Inflammatory macrophage treated with lipopolysaccharide for 1 hour (primary cell): ENCODE measurements around the gene KIAA0513.

Experiments
- DNase-seq, 2 donors: peaks; one replicate each; pipeline ENCODE4 v3.0.0-alpha.2; 2020 to 2022

Gene KIAA0513

DNA sequence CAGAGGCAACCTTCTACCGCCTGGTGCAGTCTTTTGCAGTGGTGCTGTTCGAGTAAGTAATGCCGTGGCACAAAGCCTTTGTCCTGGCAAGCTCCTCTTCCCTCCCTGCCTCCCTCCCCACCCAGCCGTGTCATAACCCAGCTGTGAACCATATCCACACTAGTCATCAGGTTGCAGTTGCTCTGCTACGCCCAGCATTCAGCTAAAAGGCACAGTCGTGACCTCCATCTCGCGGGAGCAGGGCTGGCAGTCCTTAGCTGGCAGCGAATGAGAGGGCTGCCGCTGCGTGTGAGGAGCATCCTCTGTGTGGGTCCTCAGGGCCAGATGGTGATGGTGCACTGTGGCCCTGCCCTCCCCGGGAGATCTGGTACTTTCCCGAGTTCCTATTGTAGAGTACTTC lies 45.4 kb downstream of the KIAA0513 start:
- DNase-seq = no peak

DNA sequence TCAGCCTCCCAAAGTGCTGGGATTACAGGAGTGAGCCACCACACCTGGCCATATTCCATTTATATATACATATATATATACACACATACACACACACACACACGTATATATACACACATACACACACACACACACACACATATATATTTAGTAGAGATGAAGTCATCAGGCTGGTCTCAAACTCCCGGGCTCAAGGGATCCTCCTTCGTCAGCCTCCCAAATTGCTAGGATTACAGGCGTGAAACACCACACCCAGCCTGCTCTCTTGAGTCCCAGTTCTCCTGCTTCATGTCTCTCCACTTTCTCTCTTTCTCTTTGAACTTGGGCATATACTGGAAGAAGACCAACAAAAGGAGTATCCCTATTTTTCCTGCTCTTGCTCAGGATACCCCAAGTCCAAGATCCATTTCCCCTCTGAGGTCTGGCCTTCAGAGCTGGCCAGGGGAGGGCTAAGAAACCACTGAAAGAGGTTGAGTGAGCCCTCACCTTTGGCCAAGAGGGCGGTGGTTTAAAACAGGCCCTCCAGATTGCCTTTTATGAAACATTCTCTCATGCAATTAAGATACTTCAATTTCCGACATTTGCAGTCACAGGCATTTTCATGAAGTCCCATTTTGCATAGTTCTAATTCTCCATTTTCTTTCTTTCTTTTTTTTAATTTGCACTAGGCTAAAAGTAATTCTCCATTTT lies 46.8 kb downstream of the KIAA0513 start:
- DNase-seq = no peak

DNA sequence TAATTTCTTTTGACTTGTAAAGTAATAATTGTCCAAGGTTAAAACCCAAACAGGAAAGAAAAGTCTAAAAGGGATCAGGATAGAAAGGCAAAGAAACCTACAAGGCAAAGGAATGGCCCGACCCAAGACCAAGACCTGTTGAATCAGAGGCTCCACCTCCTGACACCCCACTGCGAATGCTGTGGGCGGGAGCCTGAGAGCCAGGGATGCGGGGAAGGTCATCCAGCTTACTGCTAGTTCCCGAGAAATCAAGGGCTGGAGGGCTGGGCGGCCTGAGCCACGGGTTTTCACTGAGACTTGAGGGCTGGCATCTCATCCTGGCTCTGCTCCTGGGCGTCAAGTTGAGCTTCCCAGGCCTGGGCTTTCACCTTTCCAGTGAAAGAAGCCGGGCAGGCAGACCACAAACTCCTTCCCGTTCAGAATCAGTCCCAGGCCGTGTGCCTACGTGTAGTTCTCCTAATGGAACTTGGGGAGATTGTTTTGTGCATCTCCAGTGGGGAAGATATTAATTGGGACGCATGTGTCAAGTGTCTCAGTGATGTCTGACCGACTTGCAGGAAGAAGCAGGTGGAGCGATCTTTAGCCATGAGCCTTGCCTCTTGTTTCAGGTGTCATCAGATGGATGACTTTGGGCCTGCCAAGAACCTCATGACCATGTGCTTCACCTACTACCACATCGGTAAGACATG lies 47.8 kb downstream of the KIAA0513 start:
- no peak for DNase-seq

DNA sequence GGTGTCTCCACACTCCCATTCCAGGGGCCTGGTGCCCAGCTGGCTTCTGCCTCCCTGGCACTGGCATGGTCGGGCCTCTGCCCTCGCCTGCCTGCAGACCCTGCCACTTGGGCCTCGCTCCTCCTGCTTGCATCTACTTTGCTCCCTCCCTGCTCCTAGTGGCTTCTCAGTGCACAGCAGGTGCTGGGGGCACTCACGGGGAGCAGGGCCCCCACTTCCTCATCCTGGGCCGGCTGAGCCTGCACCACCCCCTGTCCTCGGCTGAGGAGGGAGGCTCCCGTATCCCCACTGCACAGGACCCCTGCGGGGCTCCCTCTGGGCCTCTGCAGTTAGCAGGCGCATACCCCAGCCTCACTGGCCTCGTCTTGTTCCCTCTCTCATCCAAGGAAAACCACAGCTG lies 49.4 kb downstream of the KIAA0513 start:
- no peak for DNase-seq

DNA sequence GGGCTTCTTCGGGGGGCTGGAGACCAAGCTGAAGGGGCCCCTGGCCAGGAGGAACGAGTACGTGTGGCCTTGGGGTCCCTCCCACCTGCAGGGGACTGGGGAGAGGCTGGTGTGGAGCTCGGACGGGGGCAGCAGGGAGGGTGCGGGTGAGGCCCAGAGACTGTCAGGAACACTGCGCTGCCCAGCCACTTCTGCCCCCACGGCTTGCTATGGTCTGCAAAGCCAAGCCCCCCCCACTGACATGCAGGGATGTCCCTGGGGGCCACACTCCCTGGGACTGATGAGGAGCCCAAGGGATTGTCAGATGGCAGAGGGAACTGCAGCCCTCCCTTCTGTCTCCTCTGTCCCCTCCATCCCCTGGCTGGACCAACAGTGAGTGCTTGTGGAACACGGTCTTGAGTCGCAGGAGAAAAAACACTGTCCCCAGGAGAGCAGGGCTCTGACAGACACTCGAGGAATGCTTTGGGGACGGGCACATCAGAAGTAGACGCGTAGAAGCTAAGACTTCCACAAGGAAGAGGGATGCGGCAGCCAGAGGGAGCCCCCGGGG lies 50.1 kb downstream of the KIAA0513 start:
- DNase-seq = no peak

DNA sequence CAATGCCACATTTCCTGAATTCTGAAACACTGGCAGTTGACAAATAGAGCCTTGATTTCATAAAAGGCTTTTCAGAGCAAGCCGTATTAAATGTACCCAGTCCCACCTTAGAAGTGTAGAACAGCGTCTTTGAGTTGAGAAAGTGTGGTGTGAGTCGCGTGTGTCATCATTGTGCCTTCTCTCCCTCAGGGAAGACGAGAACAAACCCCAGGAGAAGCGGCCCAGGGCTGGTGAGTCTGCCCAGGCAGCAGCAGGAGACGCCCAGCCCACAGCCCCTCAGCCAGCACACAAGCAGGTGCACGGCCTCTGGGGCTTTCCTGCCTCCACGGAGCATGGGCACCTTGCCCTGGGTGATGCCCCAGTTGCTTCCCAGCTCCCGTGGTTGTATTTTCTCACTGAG lies 50.6 kb downstream of the KIAA0513 start:
- DNase-seq = peak in 1 of 2 donors; percentile 16

DNA sequence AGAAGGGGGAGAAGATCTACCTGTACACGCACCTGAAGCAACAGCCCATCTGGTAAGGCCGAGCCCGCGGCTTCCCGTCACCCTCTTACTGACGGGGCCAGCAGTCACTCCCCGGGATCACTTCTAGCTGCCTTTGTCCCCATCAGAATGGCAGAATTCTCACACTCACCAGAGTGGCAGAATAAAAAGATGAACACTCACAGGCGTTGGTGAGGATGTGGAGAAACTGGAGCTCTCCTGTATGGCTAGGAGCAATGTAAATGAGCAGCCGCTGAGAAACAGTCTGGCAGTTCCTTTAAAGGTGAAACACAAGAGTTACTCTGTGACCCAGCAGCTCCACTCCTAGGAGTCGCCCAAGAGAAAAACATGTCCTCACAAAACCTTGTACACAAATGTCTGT lies 51.4 kb downstream of the KIAA0513 start:
- no peak for DNase-seq

DNA sequence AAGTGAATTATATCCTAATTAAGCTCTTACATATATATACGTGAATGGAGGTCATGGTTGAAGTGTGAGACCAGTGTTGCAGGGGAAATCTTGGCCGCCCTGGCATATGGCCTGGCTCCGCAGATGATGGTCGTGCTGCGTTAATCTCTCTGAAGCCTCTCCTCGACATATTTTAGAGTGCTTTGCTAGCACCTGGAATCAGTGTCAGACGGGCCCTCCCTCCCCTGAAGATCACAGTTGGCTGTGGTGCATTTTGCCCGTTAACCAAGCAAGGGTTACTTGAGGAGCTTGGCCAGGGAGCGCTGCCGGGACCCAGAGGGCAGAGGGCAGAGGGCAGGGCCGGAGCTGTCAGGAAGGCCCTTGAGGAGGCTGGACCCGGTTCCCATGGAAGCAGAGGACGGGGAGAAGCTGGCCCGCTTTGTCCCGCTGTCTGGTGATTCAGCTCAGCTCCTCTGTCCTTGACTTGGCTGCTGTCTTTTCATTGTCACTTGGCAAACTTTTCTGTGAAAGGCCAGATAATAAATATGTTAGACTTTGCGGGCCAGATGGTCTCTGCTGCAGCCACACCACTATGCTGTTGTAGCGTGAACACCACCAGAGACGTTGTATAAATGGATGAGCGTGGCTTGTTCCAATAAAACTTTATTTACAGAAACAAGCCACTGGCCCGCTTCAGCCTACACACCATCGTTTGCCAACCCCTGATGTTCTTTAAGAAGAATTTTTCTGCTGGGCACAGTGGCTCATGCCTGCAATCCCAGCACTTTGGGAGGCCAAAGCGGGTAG lies 52.4 kb downstream of the KIAA0513 start:
- no peak for DNase-seq

DNA sequence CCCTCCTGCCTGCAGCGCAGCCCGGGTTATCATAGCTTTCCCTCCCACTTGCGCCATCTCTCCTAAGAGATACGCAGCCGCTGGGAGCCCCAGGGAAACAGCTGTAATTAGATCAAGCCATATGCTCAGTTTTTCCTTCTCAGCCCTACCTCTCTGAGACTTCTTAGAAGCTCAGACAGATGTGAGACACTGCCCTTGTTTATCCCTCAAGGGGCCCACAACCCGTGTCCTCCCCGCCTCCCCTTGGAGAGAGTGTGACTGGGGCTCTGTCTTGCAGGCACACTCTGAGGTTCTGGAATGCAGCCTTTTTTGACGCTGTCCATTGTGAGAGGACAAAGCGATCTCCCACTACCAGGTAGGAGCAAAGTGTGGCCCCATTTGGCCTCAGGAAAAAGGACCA lies 53.4 kb downstream of the KIAA0513 start:
- no peak for DNase-seq

DNA sequence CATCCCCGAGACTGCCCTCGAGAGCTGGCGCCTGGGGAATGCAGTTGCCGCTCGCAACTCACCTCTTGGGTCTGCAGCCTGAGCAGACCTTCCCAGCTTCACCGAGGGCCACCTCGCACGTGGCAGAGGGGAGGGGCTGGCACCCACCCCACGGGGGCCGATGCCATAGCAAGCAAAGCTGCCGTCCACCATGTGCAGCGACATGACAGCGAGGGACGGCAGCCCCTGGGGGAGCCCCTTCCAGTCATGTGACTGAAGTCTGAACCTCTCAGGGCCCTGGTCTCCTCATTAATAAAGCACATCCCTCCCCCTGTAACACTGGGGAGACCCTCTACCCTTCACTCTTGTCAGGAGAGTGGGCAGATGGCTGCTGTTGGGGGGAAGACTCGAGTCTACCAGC lies 54.2 kb downstream of the KIAA0513 start:
- no peak for DNase-seq

DNA sequence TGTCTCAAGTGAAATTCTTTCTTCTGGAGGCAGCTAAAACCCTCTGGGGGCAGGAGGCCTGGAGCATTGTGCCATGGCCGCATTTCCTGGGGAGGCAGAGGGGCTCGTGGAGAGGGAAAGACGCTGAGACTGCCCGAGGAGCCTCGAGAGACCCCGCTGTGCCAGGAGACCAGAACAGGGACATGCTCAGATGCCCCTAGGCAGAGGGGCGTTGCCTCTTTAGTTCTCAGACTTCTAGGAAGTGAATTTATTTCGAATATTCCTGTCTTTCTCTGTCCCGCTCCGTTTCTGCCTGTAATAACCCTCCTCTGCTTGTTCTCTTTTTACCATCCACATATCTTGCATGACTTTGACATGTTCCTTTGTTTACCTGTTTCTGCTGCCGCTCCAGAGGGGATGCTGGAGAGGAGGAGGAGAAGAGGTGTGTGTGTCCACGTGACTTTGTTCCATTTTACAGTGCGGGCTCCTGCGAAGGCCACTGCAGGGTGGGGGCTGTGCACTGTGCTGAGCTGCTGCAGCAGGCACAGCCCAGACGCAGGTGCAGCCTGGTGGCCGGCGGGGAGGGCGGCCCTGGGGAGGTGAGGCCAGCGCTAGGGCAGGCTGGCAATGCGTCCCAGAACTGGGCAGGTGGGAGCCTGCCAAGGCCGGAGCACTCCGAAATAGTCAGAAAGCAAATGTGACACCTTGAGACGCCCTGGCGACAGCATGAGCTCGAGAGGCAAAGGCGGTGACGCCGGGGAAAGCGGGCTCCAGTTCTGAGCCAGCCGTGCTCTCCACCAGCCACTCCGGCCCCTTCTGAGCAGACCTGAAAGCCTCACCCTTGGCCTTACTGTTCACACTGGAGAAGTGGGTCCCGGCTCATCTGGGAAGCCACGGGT lies 54.8 kb downstream of the KIAA0513 start:
- no peak for DNase-seq

DNA sequence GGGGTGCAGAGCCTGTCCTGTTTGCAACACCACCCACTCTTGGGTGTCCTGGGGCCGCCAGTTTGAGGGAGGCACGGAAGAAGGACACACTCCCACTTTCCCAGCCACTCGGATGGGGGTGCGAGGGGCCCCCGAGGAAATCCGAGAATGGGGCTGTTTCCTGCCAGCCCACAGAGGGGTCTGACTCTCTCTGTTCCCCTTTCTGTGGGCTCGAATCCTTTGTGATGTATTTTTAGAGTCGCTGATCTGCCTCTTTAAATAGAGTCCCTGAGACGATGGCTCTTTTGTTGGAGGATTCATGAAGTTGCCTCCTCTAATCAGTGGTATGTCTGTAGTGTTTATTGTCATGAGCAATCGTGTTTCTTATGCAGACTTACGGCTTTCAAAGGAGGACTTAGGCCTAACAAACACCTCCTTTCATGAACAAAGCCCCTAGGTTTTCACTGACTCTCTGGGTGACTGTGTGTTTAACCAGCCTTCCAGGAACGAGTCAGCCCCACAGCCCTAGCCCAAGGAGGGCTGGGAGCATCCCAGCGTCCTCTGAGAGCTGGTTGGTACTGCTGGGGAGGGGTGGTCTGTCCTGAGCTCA lies 55.5 kb downstream of the KIAA0513 start:
- no peak for DNase-seq

DNA sequence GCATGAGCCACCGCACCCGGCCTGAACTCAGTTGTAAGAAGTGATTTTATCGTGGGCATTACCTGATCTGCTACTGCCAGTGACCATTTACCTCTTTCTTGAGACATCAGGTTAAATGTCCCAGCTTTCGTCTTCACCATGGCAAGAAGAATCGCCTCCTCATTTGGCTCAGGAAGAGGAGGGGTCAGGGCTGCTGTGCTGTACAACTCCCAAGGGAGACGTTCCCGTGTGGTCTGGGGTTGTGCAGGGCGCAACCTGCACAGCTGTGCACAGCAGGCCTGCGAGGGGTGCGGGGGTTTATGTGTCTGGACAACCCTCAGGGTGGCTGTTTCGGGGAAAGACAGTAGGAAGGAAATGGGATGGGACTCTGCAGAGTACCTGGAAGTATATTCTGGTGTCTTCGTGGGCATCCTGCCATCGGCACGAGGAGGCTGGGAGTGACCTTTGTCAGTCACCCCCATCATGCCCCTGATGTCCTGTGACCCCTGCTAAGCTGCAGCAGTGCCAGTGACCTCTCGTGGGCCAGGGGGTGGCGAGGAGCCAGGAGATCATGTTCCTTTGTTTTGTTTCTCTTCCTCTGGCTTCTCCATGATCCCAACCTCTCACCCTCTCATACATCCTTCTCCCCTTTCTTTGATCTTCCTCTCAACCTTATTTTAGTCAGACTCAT lies 57.4 kb downstream of the KIAA0513 start:
- DNase-seq = no peak

DNA sequence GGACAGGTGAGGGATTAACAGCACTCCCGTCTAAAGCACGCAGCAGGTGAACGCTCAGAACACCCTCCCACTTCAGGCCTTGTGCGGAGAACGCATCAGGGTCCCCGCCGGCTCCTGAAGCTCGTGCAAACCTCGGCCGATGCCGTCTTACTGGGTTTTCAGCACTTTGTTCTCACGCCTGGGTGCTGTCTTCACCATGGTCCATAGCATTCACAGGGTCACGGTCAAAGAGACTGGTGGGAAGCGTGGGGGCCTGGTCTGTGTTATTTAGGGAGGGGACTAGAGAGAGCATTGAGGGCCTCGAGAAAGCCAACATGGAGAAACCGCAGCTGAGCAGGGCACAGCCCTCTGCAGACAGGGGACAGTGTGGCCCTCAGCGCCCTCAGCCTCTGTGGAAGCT lies 58.1 kb downstream of the KIAA0513 start:
- no peak for DNase-seq

DNA sequence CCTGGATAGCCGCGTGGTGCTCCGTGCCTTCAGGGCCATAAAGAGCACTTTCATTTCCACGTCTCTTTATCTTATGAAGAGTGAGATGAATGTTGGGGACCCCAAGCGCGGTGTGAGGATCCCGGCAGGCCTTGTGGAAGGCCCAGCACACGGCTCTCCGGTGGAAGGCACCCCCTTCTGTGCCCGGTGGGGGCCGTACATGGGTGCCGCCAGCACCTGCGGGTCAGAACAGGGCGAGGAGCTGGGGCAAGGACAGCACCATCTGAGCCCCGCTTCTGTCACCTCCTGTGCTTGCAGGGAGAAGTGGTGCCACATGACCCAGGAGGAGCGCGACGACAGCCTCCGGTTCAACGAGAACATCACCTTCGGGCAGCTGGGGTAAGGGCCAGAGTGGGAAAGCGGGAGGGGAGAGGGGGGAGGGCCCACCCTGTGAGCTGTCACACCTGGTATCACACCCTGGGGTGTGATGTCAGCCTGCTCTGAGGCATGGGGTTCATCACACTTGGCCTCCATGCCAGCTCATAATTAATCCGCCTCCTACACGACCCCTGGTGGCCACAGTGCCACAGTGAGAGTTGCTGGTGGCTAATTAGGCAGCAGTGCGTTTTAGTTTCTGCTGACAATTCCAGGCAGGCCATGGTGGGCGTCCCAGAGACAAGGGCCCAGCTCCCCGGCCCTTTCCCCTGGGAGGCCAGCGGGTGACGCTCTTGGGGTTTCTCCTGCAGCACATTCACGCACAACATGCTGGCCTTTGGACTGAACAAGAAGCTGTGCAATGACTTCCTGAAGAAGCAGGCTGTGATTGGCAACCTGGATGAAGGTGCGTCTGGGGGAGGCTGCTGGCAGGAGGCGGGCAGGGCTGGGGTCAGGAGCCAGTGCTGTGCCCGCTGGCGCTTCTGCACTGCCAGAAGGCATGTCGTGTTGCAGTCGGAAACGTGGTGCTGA lies 59.0 kb downstream of the KIAA0513 start:
- DNase-seq = peak; percentile 54 to 88

DNA sequence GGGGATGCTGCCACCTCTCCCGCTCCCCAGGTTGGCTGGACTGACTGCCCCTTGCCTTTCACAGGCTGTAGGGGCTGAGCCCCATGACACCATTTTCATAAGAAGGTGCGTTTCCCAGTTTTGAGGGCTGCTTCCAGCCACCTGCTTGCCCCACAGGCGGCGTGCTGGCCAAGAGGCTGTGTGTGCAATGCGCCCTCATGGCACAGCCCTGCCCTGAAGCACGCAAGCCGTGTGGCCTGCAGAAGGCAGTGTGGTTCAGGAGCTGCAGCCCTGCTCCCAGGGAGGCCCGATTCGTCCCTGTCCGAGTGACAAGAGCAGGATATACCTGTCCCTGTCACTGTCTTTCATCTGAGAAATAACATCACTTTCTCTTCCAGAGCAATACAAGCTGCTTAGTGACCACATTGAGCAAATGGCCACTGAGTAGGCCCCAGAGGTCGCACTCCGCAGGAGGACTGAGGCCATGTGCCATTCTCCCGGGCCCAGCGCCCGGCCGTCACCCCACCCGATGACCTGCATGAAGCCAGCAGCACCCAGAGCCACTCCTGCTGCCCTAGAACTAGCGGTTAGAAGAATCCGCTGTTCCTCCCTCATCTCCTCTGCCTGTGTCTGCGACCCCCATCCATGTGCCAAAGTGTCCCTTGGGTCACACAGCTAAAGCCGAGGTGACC lies 60.4 kb downstream of the KIAA0513 start:
- no peak for DNase-seq

DNA sequence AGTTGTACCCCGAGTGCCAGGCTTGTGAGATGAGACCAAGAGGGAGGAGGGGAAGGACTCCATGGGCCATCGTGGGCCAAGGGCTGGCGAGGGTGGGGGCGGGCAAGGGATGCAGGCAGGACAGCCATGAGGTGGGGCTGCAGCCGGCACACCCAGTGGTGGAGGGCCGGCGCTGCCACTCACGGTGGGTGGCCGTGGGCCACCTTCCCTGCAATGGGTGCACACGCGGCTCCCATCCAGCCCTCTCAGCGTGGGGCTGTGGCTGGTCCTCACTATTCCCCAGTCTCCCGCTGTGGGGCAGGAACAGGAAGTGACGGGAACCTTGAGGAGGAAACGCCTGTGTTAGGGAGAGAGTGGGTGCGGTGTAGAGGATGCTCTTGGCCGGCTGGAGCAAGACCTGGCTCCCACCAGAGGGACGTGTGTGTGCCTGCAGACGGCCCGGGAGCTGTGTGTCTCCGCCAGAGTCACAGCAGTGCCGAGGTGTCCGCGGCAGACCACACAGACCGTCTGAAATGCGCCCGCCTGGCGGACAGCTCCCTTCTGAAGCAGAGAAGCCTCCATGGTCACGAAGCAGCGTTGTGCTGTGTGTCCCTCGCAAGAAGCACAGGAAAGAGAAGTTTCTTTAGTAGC lies 61.1 kb downstream of the KIAA0513 start:
- no peak for DNase-seq

DNA sequence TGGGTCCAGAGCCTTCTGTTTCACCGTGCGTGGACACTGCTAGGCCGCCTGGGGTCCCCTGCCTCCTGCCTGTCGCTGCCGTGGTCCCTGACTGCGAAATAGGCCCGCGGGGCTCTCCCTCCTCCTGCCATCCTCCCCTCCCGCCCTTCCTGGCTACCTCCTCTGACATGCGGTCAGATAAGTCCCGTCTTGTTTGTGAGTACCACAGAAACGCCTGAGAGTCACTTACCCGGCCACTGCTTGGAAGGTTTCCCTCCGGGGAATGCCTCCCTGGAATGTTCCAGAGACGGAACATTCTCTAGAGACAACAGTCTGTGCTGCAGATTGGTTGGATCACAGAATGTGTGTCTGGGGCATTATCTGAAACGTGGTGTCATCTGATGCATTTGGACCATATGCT lies 61.9 kb downstream of the KIAA0513 start:
- no peak for DNase-seq

DNA sequence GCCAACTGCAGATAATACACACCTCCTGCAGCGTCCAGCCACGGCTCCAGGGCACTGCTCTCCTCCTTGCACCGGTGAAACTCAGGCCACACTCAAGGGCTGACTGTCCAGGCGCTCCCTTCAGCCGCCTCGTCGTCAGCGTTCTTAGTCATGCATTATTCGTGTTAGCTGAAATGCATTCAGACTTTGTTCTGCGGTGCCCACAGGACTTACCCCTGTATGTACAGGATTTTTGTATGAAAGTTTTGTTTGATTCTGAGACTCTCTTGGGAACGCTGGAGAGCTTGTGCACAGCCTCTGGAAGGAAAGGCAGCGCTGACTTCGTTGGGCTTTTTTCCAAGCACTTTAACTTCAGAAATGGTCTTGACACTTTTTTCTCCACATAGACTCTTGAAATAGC lies 62.6 kb downstream of the KIAA0513 start:
- DNase-seq = no peak
